Heart left ventricle (tissue), 16 donors: Measurements from ENCODE around the gene DPP8. TPM values are rescaled to one million over a fixed set of nuclear protein-coding genes. Genes with fewer than 3 reads are reported as not detected.
A peak's percentile ranks its signal among the peaks of the same experiment; 100 is the strongest.

Experiments
- ATAC-seq, 4 donors: fragments of 200-7000 bp; cut with Tn5 transposase; one replicate each; pipeline ENCODE4 v1.9.1; 2020 to 2022; ENCODE audit warnings: moderate library complexity in 4 of 4, mild to moderate bottlenecking in 3 of 4, moderate number of reproducible peaks in 1 of 4
- DNase-seq, 5 donors: peaks; one replicate each; pipeline ENCODE4 v3.0.0-alpha.2; 2020
- H3K27ac ChIP-seq, 12 donors: fragments of 200-600 bp; sonication (generic) in 4 of 12; one replicate each; pipeline versions ENCODE4 v1.5.0 to v1.8.0; 2016 to 2022; ENCODE audit warnings: mild to moderate bottlenecking in 2 of 12
- H3K27me3 ChIP-seq, 9 donors: fragments of 200-600 bp; sonication (generic) in 2 of 9; one replicate each; pipeline versions ENCODE4 v1.5.1 to v1.8.0; 2016 to 2022; ENCODE audit warnings: mild to moderate bottlenecking in 3 of 9
- H3K36me3 ChIP-seq, 9 donors: fragments of 200-600 bp; sonication (generic) in 2 of 9; one replicate each; pipeline versions ENCODE4 v1.5.0 to v1.8.0; 2018 to 2022; ENCODE audit warnings: mild to moderate bottlenecking in 2 of 9
- H3K4me1 ChIP-seq, 12 donors: fragments of 200-600 bp; sonication (generic) in 4 of 12; one replicate each; pipeline versions ENCODE4 v1.5.0 to v1.8.0; 2016 to 2022; ENCODE audit warnings: mild to moderate bottlenecking in 3 of 12
- H3K4me3 ChIP-seq, 12 donors: fragments of 200-600 bp; sonication (generic) in 4 of 12; one replicate each; pipeline versions ENCODE4 v1.5.0 to v1.8.0; 2017 to 2022; ENCODE audit warnings: mild to moderate bottlenecking in 9 of 12, moderate library complexity in 4 of 12
- H3K9me3 ChIP-seq, 12 donors: fragments of 200-600 bp; sonication (generic) in 4 of 12; one replicate each; pipeline versions ENCODE4 v1.5.0 to v1.8.0; 2016 to 2022; ENCODE audit warnings: mild to moderate bottlenecking in 1 of 12
- POLR2A ChIP-seq, 2 donors: fragments of 450-650 bp; IDR thresholded peaks; one replicate each; pipeline ENCODE4 v1.6.1; 2017; ENCODE audit warnings: antibody characterized with exemption in 2 of 2, mild to moderate bottlenecking in 2 of 2, moderate library complexity in 2 of 2
- WGBS, 4 donors: extraction: QIAGEN DNeasy Blood & Tissue Kit in 2 of 4; methylation state at CpG; one replicate each; pipeline versions ENCODE4 v1.1.5 to v1.1.7; 2013 to 2018; 5-methylcytosine and 5-hydroxymethylcytosine counted together
- intact Hi-C, 10 donors: fragments of 100-400 bp; cut with DNase I; formaldehyde crosslinking; loops; one replicate each; pipeline versions ENCODE4 v1.11.1 to v1.14.2; 2022
- polyA plus RNA-seq, 2 donors: library from polyadenylated mRNA; stranded (reverse); fragments of 200-250 nt; gene quantifications; one replicate each; pipeline ENCODE4 v1.2.3, GENCODE V29; 2013
- total RNA-seq, 9 donors: library from RNA; depleted of rRNA in 2 of 9; stranded (reverse); fragments of >200 nt in 2 of 9; fragmentation: NEBNext Ultra II Directional in 3 of 9; extraction: Animal tissue kit (Norgen Biotek cat#: 25700) in 3 of 9; gene quantifications; one replicate each; pipeline versions ENCODE4 v1.1.0 to v1.2.4, GENCODE V29; 2016 to 2023
- TF ChIP-seq, protein P1 (sequence below), 12 donors: fragments of 200-600 bp; sonication (generic) in 4 of 12; IDR thresholded peaks; one replicate each; pipeline versions ENCODE4 v1.5.0 to v1.8.0; 2018 to 2022; ENCODE audit warnings: antibody characterized with exemption in 12 of 12, mild to moderate bottlenecking in 5 of 12
- donor health status: ischemic (EF 13 %, LVEDD 7.1; RV severe dilation, severe dysfunction).
- donor health status: healthy with polysubstance abuse.
- donor health status: DM: no; HTN: yes; CAD: no.
- donor health status: DM: no; HTN: no; CAD: no.
- donor health status: ischemic (EF 25% LVEDD 6.9; RV normal size, moderate dysfunction).
- donor health status: ischemic (EF 25% LVEDD 5.7; RV mildly dilated, moderate dysfunction).
- donor health status: healthy.
- donor health status: DM: yes; HTN: yes; CAD: no.
- donor health status: ischemic (EF 35%, LVEDD 5.7; RV mildly dilated, moderate dysfunction).
- donor health status: nonischemic (EF 11% LVEDD 7.7; RV severe dilation, severe dysfunction).
- donor health status: DM: yes; HTN: yes; CAD: no.
- donor health status: PGD.
- donor health status: ischemic (EF 29% LVEDD 5.4; RV normal size, mild dysfunction).
- donor health status: nonischemic (EF 23%, LVEDD 6.1; RV moderate dilation, normal function).

DPP8 gene
- total and polyA plus RNA-seq, 11 donors: 10.0 to 44.5 (median 39.2) TPM

DNA sequence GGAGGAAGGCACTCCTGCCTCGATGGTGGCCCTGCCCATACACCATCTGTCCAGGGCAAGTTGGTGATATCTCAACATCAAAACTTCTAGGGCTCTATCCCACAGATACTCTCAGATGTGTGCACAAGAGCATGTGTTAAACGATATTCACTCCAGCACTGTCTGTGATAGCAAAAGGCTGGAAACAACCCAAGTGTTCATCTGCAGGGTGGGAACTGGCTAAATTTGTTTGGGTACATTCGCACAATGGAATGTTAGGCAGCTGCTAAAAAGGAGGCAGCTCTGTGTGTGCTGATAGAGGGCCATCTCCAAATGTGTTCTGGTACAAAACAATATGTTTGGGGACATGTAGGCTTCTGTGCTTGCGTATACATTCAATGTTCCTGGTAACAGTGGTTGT is 114.5 kb downstream of the DPP8 start:
- intact Hi-C loops: loop anchor here in 2 of 10 donors (5.0 kb wide), 1 partner anchor 86 kb away; no protein-coding TSS in a partner anchor
- WGBS, 4 donors: 80 to 84% (median 81%) methylated on average over 4 of the region's 4 CpGs

DNA sequence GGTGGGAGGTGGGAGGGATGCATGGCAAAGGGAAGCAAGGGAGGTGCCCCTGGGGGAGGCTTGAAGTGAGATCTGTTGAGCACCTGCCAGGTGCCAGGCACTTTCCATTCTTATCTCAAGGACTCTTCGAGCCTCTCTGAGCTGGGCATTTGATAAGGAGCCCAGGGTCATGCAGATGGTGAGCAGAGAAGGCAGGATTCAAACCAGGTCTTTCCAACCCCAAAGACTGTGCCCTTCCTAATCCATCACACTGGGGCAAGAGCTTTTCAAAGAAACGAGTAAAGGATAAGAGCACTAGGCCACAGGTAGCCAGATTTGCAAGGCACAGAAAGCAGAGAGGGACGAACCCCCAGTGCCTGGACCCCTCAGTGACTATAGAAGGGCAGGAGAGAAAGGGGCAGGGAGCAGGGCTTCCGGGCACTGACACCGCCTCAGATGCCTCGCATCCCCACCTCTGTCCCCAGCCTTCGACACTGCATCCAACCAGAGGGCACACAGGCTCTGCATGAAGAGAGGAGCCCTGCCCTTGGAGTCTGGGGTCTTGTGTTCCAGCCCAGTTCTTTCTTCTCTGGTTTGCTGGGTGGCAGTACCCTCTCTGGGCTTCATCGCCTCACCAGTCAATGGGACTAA is 115.8 kb downstream of the DPP8 start:
- DNase-seq (peak in 1 of 5 donors; percentile 4), ATAC-seq (no peak)
- no peak for TF ChIP-seq POLR2A (IDR thresholded peaks at IDR 0.05)
- TF ChIP-seq, protein P1, sequence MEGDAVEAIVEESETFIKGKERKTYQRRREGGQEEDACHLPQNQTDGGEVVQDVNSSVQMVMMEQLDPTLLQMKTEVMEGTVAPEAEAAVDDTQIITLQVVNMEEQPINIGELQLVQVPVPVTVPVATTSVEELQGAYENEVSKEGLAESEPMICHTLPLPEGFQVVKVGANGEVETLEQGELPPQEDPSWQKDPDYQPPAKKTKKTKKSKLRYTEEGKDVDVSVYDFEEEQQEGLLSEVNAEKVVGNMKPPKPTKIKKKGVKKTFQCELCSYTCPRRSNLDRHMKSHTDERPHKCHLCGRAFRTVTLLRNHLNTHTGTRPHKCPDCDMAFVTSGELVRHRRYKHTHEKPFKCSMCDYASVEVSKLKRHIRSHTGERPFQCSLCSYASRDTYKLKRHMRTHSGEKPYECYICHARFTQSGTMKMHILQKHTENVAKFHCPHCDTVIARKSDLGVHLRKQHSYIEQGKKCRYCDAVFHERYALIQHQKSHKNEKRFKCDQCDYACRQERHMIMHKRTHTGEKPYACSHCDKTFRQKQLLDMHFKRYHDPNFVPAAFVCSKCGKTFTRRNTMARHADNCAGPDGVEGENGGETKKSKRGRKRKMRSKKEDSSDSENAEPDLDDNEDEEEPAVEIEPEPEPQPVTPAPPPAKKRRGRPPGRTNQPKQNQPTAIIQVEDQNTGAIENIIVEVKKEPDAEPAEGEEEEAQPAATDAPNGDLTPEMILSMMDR (IDR thresholded peaks at IDR 0.05): peak in 1 of 12 donors; percentile 2
- no peak overlapping the region for H3K27ac ChIP-seq
- H3K27me3 ChIP-seq: peaks cover under 1 to 17% (median 15%) of the 10 kb centered on the region in 9 donors
- H3K4me1 ChIP-seq: peaks cover 0 to 15% (median 0%) of the 10 kb centered on the region in 12 donors
- 82 to 89% (median 86%) methylated on average over 8 of the region's 8 CpGs for WGBS, 4 donors
- intact Hi-C loops: loop anchor here in 2 of 10 donors (5.0 kb wide), 1 partner anchor 84 kb away; no protein-coding TSS in a partner anchor
- no peaks in the 10 kb centered on the region for H3K36me3 ChIP-seq
- no peaks in the 10 kb centered on the region for H3K9me3 ChIP-seq
- H3K4me3 ChIP-seq: no peak overlapping the region

More for the DNA sequence above, 114.5 kb downstream of the DPP8 start:
- Histone ChIP-seq H3K4me3 (no peak overlapping the region), H3K27me3 (peaks cover 0 to 5% (median 3%) of the 10 kb centered on the region in 9 donors), H3K4me1 (peaks cover 0 to 14% (median 0%) of the 10 kb centered on the region in 12 donors), H3K9me3 (no peaks in the 10 kb centered on the region), H3K27ac (no peak overlapping the region), H3K36me3 (no peaks in the 10 kb centered on the region)
- TF ChIP-seq POLR2A (IDR thresholded peaks at IDR 0.05): no peak
- TF ChIP-seq, protein P1 (IDR thresholded peaks at IDR 0.05): no peak
- DNase-seq (no peak), ATAC-seq (no peak)

DNA sequence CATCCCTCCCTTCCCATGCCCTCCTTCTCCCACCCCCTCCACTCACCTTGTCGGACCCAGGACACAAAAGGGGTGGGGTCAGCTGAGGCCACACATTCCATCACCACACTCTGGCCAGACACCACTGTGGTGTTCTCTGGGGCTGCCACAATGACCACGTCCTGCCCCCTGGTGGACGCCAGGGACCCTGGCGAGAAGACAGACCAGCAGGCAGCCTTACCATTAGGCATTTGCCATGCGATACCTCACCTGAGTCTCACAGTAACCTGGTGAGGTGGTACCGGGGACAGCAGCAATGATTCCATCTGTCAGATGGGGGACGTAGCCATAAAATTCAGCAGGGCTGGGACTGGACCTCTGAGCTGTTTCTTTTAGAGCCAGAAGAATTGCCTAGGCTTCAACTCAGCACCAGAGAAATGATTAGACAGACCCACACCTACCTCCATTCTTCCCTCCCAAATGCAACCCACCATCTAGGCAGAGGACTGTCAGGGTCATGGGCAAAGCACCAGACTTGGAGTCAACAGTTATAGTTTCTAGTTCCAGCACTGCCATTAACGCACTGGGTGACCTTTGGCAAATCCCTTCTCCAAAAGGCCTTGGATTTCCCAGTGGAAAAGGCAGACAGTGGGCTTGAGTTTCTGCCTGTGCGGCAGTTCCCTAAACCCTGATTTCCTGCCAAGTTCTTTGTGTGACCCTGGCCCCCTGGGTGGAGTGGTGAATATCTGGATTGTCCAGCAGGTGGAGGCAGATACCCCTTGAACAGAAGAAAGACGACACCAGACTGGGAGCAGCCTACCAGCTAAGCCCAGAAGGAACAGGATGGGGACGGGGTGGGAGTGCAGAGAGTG is 116.5 kb downstream of the DPP8 start:
- ATAC-seq (peak; percentile 71 to 87 (median 82)), DNase-seq (peak in 4 of 5 donors; percentile 38 to 65 (median 52))
- Histone ChIP-seq H3K27ac (no peak overlapping the region), H3K27me3 (peaks cover 5 to 25% (median 22%) of the 10 kb centered on the region in 9 donors), H3K4me3 (no peak overlapping the region), H3K4me1 (peaks cover 0 to 20% (median 0%) of the 10 kb centered on the region in 12 donors), H3K36me3 (no peaks in the 10 kb centered on the region), H3K9me3 (no peaks in the 10 kb centered on the region)
- intact Hi-C loops: loop anchor here in 3 of 10 donors (1.0 to 5.0 kb wide), 2 partner anchors 82 to 84 kb away; no protein-coding TSS in a partner anchor
- TF ChIP-seq, protein P1 (IDR thresholded peaks at IDR 0.05): peak; percentile 42 to 71 (median 57)
- no peak for TF ChIP-seq POLR2A (IDR thresholded peaks at IDR 0.05)
- 23 to 33% (median 26%) methylated on average over 10 to 11 of the region's 11 CpGs for WGBS, 4 donors

- peaks cover 0 to 30% (median 4%) of the 10 kb centered on the region in 12 donors for H3K4me1 ChIP-seq
- DNase-seq (no peak), ATAC-seq (no peak)
- no peaks in the 10 kb centered on the region for H3K9me3 ChIP-seq
- no peak for TF ChIP-seq POLR2A (IDR thresholded peaks at IDR 0.05)
- TF ChIP-seq, protein P1 (IDR thresholded peaks at IDR 0.05): no peak
- intact Hi-C loops: loop anchor here in 4 of 10 donors (1.0 to 10.0 kb wide), 3 partner anchors 81 to 195 kb away; no protein-coding TSS in a partner anchor
- H3K27me3 ChIP-seq: peaks cover 7 to 35% (median 24%) of the 10 kb centered on the region in 9 donors
- 49 to 58% (median 56%) methylated on average over 2 of the region's 2 CpGs for WGBS, 4 donors
- no peak overlapping the region for H3K4me3 ChIP-seq
- H3K36me3 ChIP-seq: no peaks in the 10 kb centered on the region
- no peak overlapping the region for H3K27ac ChIP-seq
Observed at GRCh38 chr15:65399997-65400396, 117.5 kb downstream of the DPP8 start.
